Liver (tissue), 9 donors: ENCODE measurements around the gene WWC1. TPM values are rescaled to one million over a fixed set of nuclear protein-coding genes. Genes with fewer than 3 reads are reported as not detected.
A peak's percentile ranks its signal among the peaks of the same experiment; 100 is the strongest.

Experiments used
- DNase-seq: peaks from one replicate; pipeline ENCODE4 v3.0.0-alpha.2; 2017; ENCODE audit warnings: low spot score
- H3K27ac ChIP-seq, 2 donors: one replicate each; pipeline ENCODE4 v1.7.0; 2013; ENCODE audit warnings: inconsistent platforms in 2 of 2, low read length in 2 of 2, control low read depth in 1 of 2, low read depth in 1 of 2, mild to moderate bottlenecking in 1 of 2
- H3K27me3 ChIP-seq, 4 donors: one replicate each; pipeline versions ENCODE4 v1.6.1 to v1.7.0; 2013; ENCODE audit warnings: low read length in 3 of 4, inconsistent platforms in 1 of 4, mild to moderate bottlenecking in 1 of 4, moderate library complexity in 1 of 4; ENCODE audit not compliant: control insufficient read depth in 4 of 4, insufficient read depth in 4 of 4
- H3K36me3 ChIP-seq, 4 donors: one replicate each; pipeline versions ENCODE4 v1.6.1 to v1.7.0; 2013; ENCODE audit warnings: low read length in 3 of 4, mild to moderate bottlenecking in 3 of 4, low read depth in 1 of 4, moderate library complexity in 1 of 4; ENCODE audit not compliant: control insufficient read depth in 4 of 4, insufficient read depth in 3 of 4
- H3K4me1 ChIP-seq, 4 donors: one replicate each; pipeline versions ENCODE4 v1.6.1 to v1.7.0; 2013; ENCODE audit warnings: low read length in 3 of 4, mild to moderate bottlenecking in 3 of 4, moderate library complexity in 1 of 4; ENCODE audit not compliant: control insufficient read depth in 4 of 4, insufficient read depth in 4 of 4
- H3K4me3 ChIP-seq, 3 donors: one replicate each; pipeline versions ENCODE4 v1.6.1 to v1.7.0; 2013; ENCODE audit warnings: low read length in 3 of 3, control low read depth in 1 of 3, low read depth in 1 of 3, mild to moderate bottlenecking in 1 of 3
- H3K9ac ChIP-seq, 2 donors: one replicate each; pipeline ENCODE4 v1.7.0; 2013; ENCODE audit warnings: low read length in 2 of 2, mild to moderate bottlenecking in 2 of 2, moderate library complexity in 2 of 2, control low read depth in 1 of 2, low read depth in 1 of 2
- H3K9me3 ChIP-seq, 4 donors: one replicate each; pipeline versions ENCODE4 v1.6.1 to v1.7.0; 2013; ENCODE audit warnings: low read length in 3 of 4; ENCODE audit not compliant: control insufficient read depth in 4 of 4
- ATF3 ChIP-seq: IDR thresholded peaks from 2 replicates; pipeline ENCODE4 v1.6.1; 2016; ENCODE audit warnings: antibody characterized with exemption
- CTCF ChIP-seq: fragments of 150-350 bp; IDR thresholded peaks from 2 replicates; pipeline ENCODE4 v1.5.1; 2017; ENCODE audit warnings: improper control_type of control experiment, low read depth, low read length; ENCODE audit not compliant: missing input control
- EGR1 ChIP-seq, 2 donors: IDR thresholded peaks; 2 replicates each; pipeline ENCODE4 v1.6.1; 2016 to 2018; ENCODE audit warnings: antibody characterized with exemption in 2 of 2, low read depth in 2 of 2
- FOXA1 ChIP-seq: IDR thresholded peaks from 2 replicates; pipeline ENCODE4 v1.6.1; 2016; ENCODE audit warnings: antibody characterized with exemption
- FOXA2 ChIP-seq: IDR thresholded peaks from 2 replicates; pipeline ENCODE4 v1.6.1; 2016; ENCODE audit warnings: antibody characterized with exemption
- GABPA ChIP-seq, 2 donors: IDR thresholded peaks in 1 of 2; conservative IDR thresholded peaks in 1 of 2; 2 replicates each; pipeline ENCODE4 v1.6.1; 2016; ENCODE audit warnings: antibody characterized with exemption in 2 of 2, mild to moderate bottlenecking in 1 of 2, moderate library complexity in 1 of 2
- HNF4A ChIP-seq, 2 donors: conservative IDR thresholded peaks; 2 replicates each; pipeline ENCODE4 v1.6.1; 2016; ENCODE audit warnings: antibody characterized with exemption in 2 of 2, mild to moderate bottlenecking in 2 of 2
- HNF4G ChIP-seq: IDR thresholded peaks from 2 replicates; pipeline ENCODE4 v1.6.1; 2016; ENCODE audit warnings: antibody characterized with exemption
- JUND ChIP-seq, 2 donors: IDR thresholded peaks; 2 replicates each; pipeline ENCODE4 v1.6.1; 2016; ENCODE audit warnings: antibody characterized with exemption in 2 of 2
- MAX ChIP-seq: IDR thresholded peaks from 2 replicates; pipeline ENCODE4 v1.6.1; 2016; ENCODE audit warnings: antibody characterized with exemption
- NR2F2 ChIP-seq: IDR thresholded peaks from 2 replicates; pipeline ENCODE4 v1.6.1; 2016; ENCODE audit warnings: antibody characterized with exemption
- RAD21 ChIP-seq, 2 donors: IDR thresholded peaks; 2 replicates each; pipeline ENCODE4 v1.6.1; 2016; ENCODE audit warnings: antibody characterized with exemption in 2 of 2, mild to moderate bottlenecking in 2 of 2
- REST ChIP-seq: IDR thresholded peaks from 2 replicates; pipeline ENCODE4 v1.6.1; 2016; ENCODE audit warnings: antibody characterized with exemption, mild to moderate bottlenecking
- RXRA ChIP-seq, 2 donors: IDR thresholded peaks; 2 replicates each; pipeline ENCODE4 v1.6.1; 2017 to 2018; ENCODE audit warnings: antibody characterized with exemption in 2 of 2, mild to moderate bottlenecking in 1 of 2
- SP1 ChIP-seq: IDR thresholded peaks from 2 replicates; pipeline ENCODE4 v1.6.1; 2018; ENCODE audit warnings: antibody characterized with exemption, mild to moderate bottlenecking
- TAF1 ChIP-seq: conservative IDR thresholded peaks from 2 replicates; pipeline ENCODE4 v1.6.1; 2016; ENCODE audit warnings: antibody characterized with exemption, mild to moderate bottlenecking
- YY1 ChIP-seq: IDR thresholded peaks from 2 replicates; pipeline ENCODE4 v1.6.1; 2016; ENCODE audit warnings: antibody characterized with exemption, mild to moderate bottlenecking
- ZBTB33 ChIP-seq: IDR thresholded peaks from 2 replicates; pipeline ENCODE4 v1.6.1; 2016; ENCODE audit warnings: antibody characterized with exemption
- WGBS: extraction: QIAGEN DNeasy Blood & Tissue Kit; methylation state at CpG from one replicate; pipeline ENCODE4 v1.1.7; 2013; 5-methylcytosine and 5-hydroxymethylcytosine counted together
- polyA plus RNA-seq, 2 donors: library from polyadenylated mRNA; stranded (reverse) in 1 of 2; unstranded in 1 of 2; fragments of 200-250 nt in 1 of 2; fragments of >200 nt in 1 of 2; fragmentation: Nextera tagmentation in 1 of 2; extraction: Ambion mirVana in 1 of 2; gene quantifications; one replicate each; pipeline versions ENCODE4 v1.2.1 to v1.2.3, GENCODE V29; 2013 to 2015
- total RNA-seq, 2 donors: library from RNA; depleted of rRNA; stranded (reverse); fragments of >200 nt; gene quantifications; one replicate each; pipeline ENCODE4 v1.2.3, GENCODE V29; 2014
- donor health status: healthy.
- donor health status: healthy.
- donor health status: healthy.
- donor health status: healthy.
- donor health status: healthy.

The WWC1 gene
- total and polyA plus RNA-seq, 4 donors, result 5.9 to 25.1 (median 14.8) TPM

- Histone ChIP-seq H3K9ac (no peak overlapping the region), H3K27me3 (no peaks in the 10 kb centered on the region), H3K9me3 (no peaks in the 10 kb centered on the region), H3K4me1 (peaks cover 8 to 22% (median 17%) of the 10 kb centered on the region in 4 donors), H3K4me3 (no peak overlapping the region), H3K27ac (peak overlapping the region; percentile 48 to 61), H3K36me3 (no peaks in the 10 kb centered on the region)
- TF ChIP-seq JUND (IDR thresholded peaks at IDR 0.05), result peak; percentile 80 to 93
- TF ChIP-seq HNF4G, result peak; percentile 78
- peak; percentile 52 for TF ChIP-seq YY1
- no peak for TF ChIP-seq FOXA1
- TF ChIP-seq GABPA (IDR thresholded peaks at IDR 0.05 in 1 of 2, conservative IDR thresholded peaks at IDR 0.05 in 1 of 2), result no peak
- peak; percentile 16 for TF ChIP-seq ZBTB33
- no peak for TF ChIP-seq TAF1
- peak; percentile 93 to 94 for TF ChIP-seq HNF4A (conservative IDR thresholded peaks at IDR 0.05)
- TF ChIP-seq RAD21 (IDR thresholded peaks at IDR 0.05), result peak; percentile 50 to 58
- peak; percentile 88 for TF ChIP-seq SP1
- TF ChIP-seq ATF3, result peak; percentile 43
- peak; percentile 47 for TF ChIP-seq FOXA2
- no peak for TF ChIP-seq NR2F2
- TF ChIP-seq REST, result no peak
- TF ChIP-seq EGR1 (IDR thresholded peaks at IDR 0.05; ENCODE audit: low read depth in 2 of 2), result no peak
- no peak for TF ChIP-seq CTCF
- TF ChIP-seq MAX, result peak; percentile 42
- TF ChIP-seq RXRA (IDR thresholded peaks at IDR 0.05), result peak; percentile 68 to 74
- WGBS, result 33% methylated on average over 3 of the region's 3 CpGs
- no peak for DNase-seq
These were observed 70.8 kb downstream of the WWC1 start for GRCh38 chr5:168362097-168362885.
